Psoas muscle (tissue), 8 donors: ENCODE results near the gene RPS15. TPM values are rescaled to one million over a fixed set of nuclear protein-coding genes. Genes with fewer than 3 reads are reported as not detected.

ENCODE experiments used
- ATAC-seq, 4 donors: fragments of 200-7000 bp; cut with Tn5 transposase; one replicate each; pipeline ENCODE4 v1.9.1; 2020; ENCODE audit warnings: moderate library complexity in 3 of 4, mild to moderate bottlenecking in 2 of 4
- DNase-seq, 2 donors: peaks; one replicate each; pipeline ENCODE4 v3.0.0-alpha.2; 2020
- H3K27ac ChIP-seq: fragments of 200-600 bp; one replicate; pipeline ENCODE4 v1.8.0; 2022
- H3K27me3 ChIP-seq, 3 donors: fragments of 200-600 bp in 1 of 3; one replicate each; pipeline versions ENCODE4 v1.6.1 to v1.8.0; 2013 to 2022; ENCODE audit warnings: low read length in 2 of 3, mild to moderate bottlenecking in 2 of 3, moderate library complexity in 1 of 3; ENCODE audit not compliant: insufficient read depth in 3 of 3
- H3K36me3 ChIP-seq, 2 donors: fragments of 200-600 bp in 1 of 2; one replicate each; pipeline versions ENCODE4 v1.6.1 to v1.8.0; 2013 to 2022; ENCODE audit warnings: low read depth in 1 of 2, mild to moderate bottlenecking in 1 of 2, moderate library complexity in 1 of 2; ENCODE audit not compliant: insufficient read depth in 1 of 2
- H3K4me1 ChIP-seq: fragments of 200-600 bp; one replicate; pipeline ENCODE4 v1.8.0; 2022
- H3K4me3 ChIP-seq: fragments of 200-600 bp; one replicate; pipeline ENCODE4 v1.8.0; 2022; ENCODE audit warnings: mild to moderate bottlenecking
- H3K9me3 ChIP-seq: fragments of 200-600 bp; one replicate; pipeline ENCODE4 v1.8.0; 2022
- WGBS, 3 donors: extraction: QIAGEN DNeasy Blood & Tissue Kit; methylation state at CpG; one replicate each; pipeline versions ENCODE4 v1.1.6 to v1.1.7; 2013; 5-methylcytosine and 5-hydroxymethylcytosine counted together
- intact Hi-C, 2 donors: fragments of 100-400 bp; cut with DNase I; formaldehyde crosslinking; loops; one replicate each; pipeline versions ENCODE4 v1.11.0 to v1.14.2; 2022
- polyA plus RNA-seq, 3 donors: library from polyadenylated mRNA; stranded (reverse); fragments of 200-250 nt; gene quantifications; one replicate each; pipeline ENCODE4 v1.2.3, GENCODE V29; 2013
- total RNA-seq, 4 donors: library from RNA; stranded (reverse); fragmentation: NEBNext Ultra II Directional in 2 of 4; extraction: Animal tissue kit (Norgen Biotek cat#: 25700) in 2 of 4; gene quantifications; one replicate each; pipeline versions ENCODE4 v1.2.1 to v1.2.4, GENCODE V29; 2021 to 2023
- TF ChIP-seq, protein P1 (sequence below): fragments of 200-600 bp; IDR thresholded peaks from one replicate; pipeline ENCODE4 v1.8.0; 2022; ENCODE audit warnings: antibody characterized with exemption
- donor health status: healthy with polysubstance abuse.
- donor health status: DM: no; HTN: no; CAD: no; lungs with moderate emphysema.
- donor health status: Bipolar disorder and iron deficiency.
- donor health status: healthy.
- donor health status: DM: yes; HTN: yes; CAD: no.
- donor health status: DM: no; HTN: no; CAD: no.
- donor health status: DM: no; HTN: no; CAD: no.
- donor health status: DM: yes; HTN: yes; CAD: no.

RPS15 gene
- total and polyA plus RNA-seq, 7 donors, result 697 to 4,077 (median 992) TPM

DNA sequence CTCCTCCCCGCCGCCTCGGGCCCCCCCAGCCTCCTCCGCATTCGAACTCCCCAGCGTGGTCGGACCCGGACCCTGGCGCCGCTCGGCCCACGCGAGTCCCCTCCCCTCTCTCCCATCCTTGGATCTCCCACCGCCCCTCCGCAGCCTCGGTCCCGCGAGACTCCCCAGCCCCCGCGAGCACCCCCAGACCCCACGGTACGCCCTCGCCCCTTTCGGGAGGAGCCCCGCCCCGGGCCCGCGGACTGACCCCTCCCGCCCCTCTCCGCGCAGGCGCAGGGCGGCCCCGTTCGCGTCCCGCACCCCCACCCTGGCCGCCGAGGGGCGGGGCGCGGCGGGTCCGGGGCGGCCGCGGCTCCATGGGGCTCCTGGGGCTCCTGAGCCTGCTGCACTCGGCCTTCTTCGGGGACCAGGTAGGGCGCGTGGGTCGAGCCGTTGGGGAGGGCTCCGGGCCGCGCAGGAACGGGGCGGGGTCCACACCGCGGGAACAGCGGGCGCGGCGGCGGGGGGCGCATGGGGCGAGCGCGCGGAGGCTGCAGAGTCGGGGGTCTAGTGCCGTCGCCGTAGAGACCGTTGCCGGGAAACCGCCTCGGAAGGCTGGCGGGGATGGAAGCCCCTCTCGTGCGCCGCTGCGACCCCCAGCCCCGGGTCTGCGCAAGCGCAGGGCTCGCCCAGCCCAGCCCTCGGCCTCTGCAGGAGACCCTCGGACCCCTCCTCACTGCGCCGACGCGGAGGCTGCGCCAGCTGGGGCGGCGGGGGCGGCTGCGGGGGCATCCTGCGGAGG is 7.9 kb downstream of the RPS15 start:
- Histone ChIP-seq H3K4me3 (peak overlapping the region; percentile 53), H3K4me1 (no peaks in the 10 kb centered on the region), H3K9me3 (no peaks in the 10 kb centered on the region), H3K36me3 (peaks cover 9 to 19% of the 10 kb centered on the region in 2 donors), H3K27ac (no peak overlapping the region), H3K27me3 (peaks cover 0 to 57% (median 38%) of the 10 kb centered on the region in 3 donors)
- no peak for ATAC-seq
- intact Hi-C loops, result loop anchor here in 1 of 2 donors (1.0 to 10.0 kb wide), 3 partner anchors 26 to 161 kb away; partner anchors contain the start of gene EFNA2
- DNase-seq, result no peak
- TF ChIP-seq, protein P1, sequence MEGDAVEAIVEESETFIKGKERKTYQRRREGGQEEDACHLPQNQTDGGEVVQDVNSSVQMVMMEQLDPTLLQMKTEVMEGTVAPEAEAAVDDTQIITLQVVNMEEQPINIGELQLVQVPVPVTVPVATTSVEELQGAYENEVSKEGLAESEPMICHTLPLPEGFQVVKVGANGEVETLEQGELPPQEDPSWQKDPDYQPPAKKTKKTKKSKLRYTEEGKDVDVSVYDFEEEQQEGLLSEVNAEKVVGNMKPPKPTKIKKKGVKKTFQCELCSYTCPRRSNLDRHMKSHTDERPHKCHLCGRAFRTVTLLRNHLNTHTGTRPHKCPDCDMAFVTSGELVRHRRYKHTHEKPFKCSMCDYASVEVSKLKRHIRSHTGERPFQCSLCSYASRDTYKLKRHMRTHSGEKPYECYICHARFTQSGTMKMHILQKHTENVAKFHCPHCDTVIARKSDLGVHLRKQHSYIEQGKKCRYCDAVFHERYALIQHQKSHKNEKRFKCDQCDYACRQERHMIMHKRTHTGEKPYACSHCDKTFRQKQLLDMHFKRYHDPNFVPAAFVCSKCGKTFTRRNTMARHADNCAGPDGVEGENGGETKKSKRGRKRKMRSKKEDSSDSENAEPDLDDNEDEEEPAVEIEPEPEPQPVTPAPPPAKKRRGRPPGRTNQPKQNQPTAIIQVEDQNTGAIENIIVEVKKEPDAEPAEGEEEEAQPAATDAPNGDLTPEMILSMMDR, result no peak
- WGBS, 3 donors, result 0 to 2% (median 1%) methylated on average over 30 to 99 of the region's 99 CpGs

DNA sequence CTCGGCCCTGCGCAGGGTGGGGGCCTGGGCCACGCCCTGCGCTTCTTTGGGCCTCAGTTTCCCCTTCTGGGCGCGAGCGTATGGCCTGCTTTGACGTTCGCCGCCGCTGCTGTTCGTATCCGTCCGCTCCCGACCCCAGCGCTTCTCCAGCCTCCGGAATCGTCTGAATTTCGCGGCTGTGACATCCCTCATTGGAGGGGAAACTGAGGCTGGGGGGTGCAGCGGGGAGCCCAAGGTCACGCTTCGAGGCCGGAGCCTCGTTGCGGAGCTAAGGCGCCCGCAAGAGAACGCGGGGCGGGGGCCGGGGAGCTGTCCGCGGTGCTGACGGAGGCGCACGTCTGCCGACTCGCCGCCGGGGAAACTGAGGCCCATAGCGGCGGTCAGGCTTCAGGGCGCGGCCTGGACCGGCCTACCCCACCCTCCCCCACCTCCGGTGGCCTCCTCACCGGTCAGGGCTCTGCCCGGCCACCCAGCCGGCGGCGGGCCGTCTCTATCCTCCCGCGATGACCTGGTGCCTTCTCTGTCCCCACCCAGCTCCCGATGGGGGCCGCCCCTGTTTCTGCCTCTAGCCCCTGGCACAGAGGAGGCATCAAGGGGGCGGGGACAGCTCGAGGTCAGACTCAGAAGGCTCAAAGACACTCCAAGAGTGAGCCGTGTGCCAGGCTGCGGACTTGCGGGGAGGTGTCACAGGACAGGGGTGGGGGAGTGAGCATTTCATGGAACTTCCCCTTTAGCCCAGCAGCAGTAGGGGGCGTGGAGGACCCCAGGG is 8.7 kb downstream of the RPS15 start:
- TF ChIP-seq, protein P1, result no peak
- Histone ChIP-seq H3K4me3 (peak overlapping the region; percentile 53), H3K27me3 (peaks cover 0 to 64% (median 44%) of the 10 kb centered on the region in 3 donors), H3K4me1 (no peaks in the 10 kb centered on the region), H3K27ac (no peak overlapping the region), H3K9me3 (no peaks in the 10 kb centered on the region), H3K36me3 (peaks cover 4 to 12% of the 10 kb centered on the region in 2 donors)
- no peak for DNase-seq
- 3 to 4% (median 4%) methylated on average over 45 to 63 of the region's 63 CpGs for WGBS, 3 donors
- intact Hi-C loops, result loop anchor here in 1 of 2 donors (1.0 to 10.0 kb wide), 3 partner anchors 25 to 162 kb away; partner anchors contain the start of gene EFNA2
- ATAC-seq, result no peak

DNA sequence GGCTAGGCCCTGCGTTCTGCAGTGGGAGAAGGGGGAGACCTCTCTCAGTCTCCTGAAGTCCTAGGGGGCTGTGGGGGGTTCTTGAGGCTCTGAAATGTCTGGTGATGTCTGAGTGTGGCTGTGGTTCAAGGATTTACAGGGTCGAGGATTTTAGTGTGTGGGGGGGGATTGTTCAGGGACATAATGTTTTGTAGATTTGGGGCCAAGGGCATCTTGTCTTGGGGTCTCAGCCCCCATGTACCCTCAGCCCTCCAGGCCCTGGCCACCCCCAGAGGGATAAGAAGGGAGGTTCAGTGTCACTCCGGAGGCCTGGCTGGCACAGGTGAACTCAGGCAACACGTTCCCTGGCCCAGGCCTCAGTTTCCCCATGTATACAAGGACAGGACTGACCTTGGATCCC is 9.3 kb downstream of the RPS15 start:
- WGBS, 3 donors, result 27 to 39% (median 29%) methylated on average over 4 of the region's 4 CpGs
- no peak overlapping the region for H3K27ac ChIP-seq
- TF ChIP-seq, protein P1, result no peak
- ATAC-seq, result no peak
- H3K36me3 ChIP-seq, result peaks cover 0 to 5% of the 10 kb centered on the region in 2 donors
- no peaks in the 10 kb centered on the region for H3K9me3 ChIP-seq
- DNase-seq, result no peak
- H3K4me1 ChIP-seq, result no peaks in the 10 kb centered on the region
- H3K4me3 ChIP-seq, result no peak overlapping the region
- H3K27me3 ChIP-seq, result peaks cover 0 to 70% (median 49%) of the 10 kb centered on the region in 3 donors
- intact Hi-C loops, result loop anchor here in 1 of 2 donors (5.0 to 10.0 kb wide), 2 partner anchors 130 to 163 kb away; partner anchors contain the start of gene EFNA2

DNA sequence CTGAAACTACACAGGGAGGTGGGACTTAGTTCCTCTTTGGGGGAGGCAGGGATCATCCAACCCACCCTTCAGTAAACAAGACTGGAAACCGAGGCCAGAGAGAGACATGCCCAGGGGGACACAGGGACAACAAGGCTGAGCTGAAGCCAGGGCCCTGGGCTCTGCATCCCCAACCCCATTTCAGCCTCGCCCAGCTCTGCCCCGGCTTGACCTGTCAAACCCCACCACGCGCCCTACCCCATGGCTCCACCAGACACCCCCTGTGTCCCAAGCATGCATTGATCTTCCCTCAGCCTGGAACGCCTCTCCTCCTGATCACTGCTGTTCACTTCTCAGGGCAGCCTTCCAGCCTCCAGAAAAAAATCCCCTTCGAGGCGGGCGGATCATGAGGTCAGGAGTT is 9.7 kb downstream of the RPS15 start:
- peaks cover 0 to 74% (median 53%) of the 10 kb centered on the region in 3 donors for H3K27me3 ChIP-seq
- DNase-seq (no peak), ATAC-seq (no peak)
- intact Hi-C loops, result loop anchor here in 1 of 2 donors (5.0 to 10.0 kb wide), 2 partner anchors 131 to 163 kb away; partner anchors contain the start of gene EFNA2
- 72 to 86% (median 82%) methylated on average over 9 of the region's 9 CpGs for WGBS, 3 donors
- H3K4me3 ChIP-seq, result no peak overlapping the region
- TF ChIP-seq, protein P1, result no peak
- H3K27ac ChIP-seq, result no peak overlapping the region
- peaks cover 0 to 1% of the 10 kb centered on the region in 2 donors for H3K36me3 ChIP-seq
- no peaks in the 10 kb centered on the region for H3K4me1 ChIP-seq
- H3K9me3 ChIP-seq, result no peaks in the 10 kb centered on the region
